ENCODE data around the gene DEPDC5. TPM values are rescaled to one million over a fixed set of nuclear protein-coding genes. Genes with fewer than 3 reads are reported as not detected.

Gene DEPDC5
- polyA plus RNA-seq, 4 donors: 8.3 to 17.6 (median 15.8) TPM

Other genes with a start within 250 kb of the DEPDC5 start
- 10 to 100 TPM; 23.2 to 40.4 (median 28.6) TPM for gene PISD, start 91.8 kb upstream of the DEPDC5 start, polyA plus RNA-seq (ENCODE audit: insufficient read length in 4 of 4)
- 10 to 100 TPM; 19.0 to 28.3 (median 26.8) TPM for gene PRR14L, start 3.9 kb upstream of the DEPDC5 start, polyA plus RNA-seq (ENCODE audit: insufficient read length in 4 of 4)
- gene YWHAH, start 190.5 kb downstream of the DEPDC5 start, polyA plus RNA-seq (ENCODE audit: insufficient read length in 4 of 4): 100 to 1,000 TPM; 109 to 155 (median 133) TPM